Liver (tissue), 9 donors: ENCODE data around the gene PC. TPM values are rescaled to one million over a fixed set of nuclear protein-coding genes. Genes with fewer than 3 reads are reported as not detected.
A peak's percentile ranks its signal among the peaks of the same experiment; 100 is the strongest.

Source experiments
- DNase-seq: peaks from one replicate; pipeline ENCODE4 v3.0.0-alpha.2; 2017; ENCODE audit warnings: low spot score
- H3K27ac ChIP-seq, 2 donors: one replicate each; pipeline ENCODE4 v1.7.0; 2013; ENCODE audit warnings: inconsistent platforms in 2 of 2, low read length in 2 of 2, control low read depth in 1 of 2, low read depth in 1 of 2, mild to moderate bottlenecking in 1 of 2
- H3K27me3 ChIP-seq, 4 donors: one replicate each; pipeline versions ENCODE4 v1.6.1 to v1.7.0; 2013; ENCODE audit warnings: low read length in 3 of 4, inconsistent platforms in 1 of 4, mild to moderate bottlenecking in 1 of 4, moderate library complexity in 1 of 4; ENCODE audit not compliant: control insufficient read depth in 4 of 4, insufficient read depth in 4 of 4
- H3K36me3 ChIP-seq, 4 donors: one replicate each; pipeline versions ENCODE4 v1.6.1 to v1.7.0; 2013; ENCODE audit warnings: low read length in 3 of 4, mild to moderate bottlenecking in 3 of 4, low read depth in 1 of 4, moderate library complexity in 1 of 4; ENCODE audit not compliant: control insufficient read depth in 4 of 4, insufficient read depth in 3 of 4
- H3K4me1 ChIP-seq, 4 donors: one replicate each; pipeline versions ENCODE4 v1.6.1 to v1.7.0; 2013; ENCODE audit warnings: low read length in 3 of 4, mild to moderate bottlenecking in 3 of 4, moderate library complexity in 1 of 4; ENCODE audit not compliant: control insufficient read depth in 4 of 4, insufficient read depth in 4 of 4
- H3K4me3 ChIP-seq, 3 donors: one replicate each; pipeline versions ENCODE4 v1.6.1 to v1.7.0; 2013; ENCODE audit warnings: low read length in 3 of 3, control low read depth in 1 of 3, low read depth in 1 of 3, mild to moderate bottlenecking in 1 of 3
- H3K9ac ChIP-seq, 2 donors: one replicate each; pipeline ENCODE4 v1.7.0; 2013; ENCODE audit warnings: low read length in 2 of 2, mild to moderate bottlenecking in 2 of 2, moderate library complexity in 2 of 2, control low read depth in 1 of 2, low read depth in 1 of 2
- H3K9me3 ChIP-seq, 4 donors: one replicate each; pipeline versions ENCODE4 v1.6.1 to v1.7.0; 2013; ENCODE audit warnings: low read length in 3 of 4; ENCODE audit not compliant: control insufficient read depth in 4 of 4
- FOXA1 ChIP-seq: IDR thresholded peaks from 2 replicates; pipeline ENCODE4 v1.6.1; 2016; ENCODE audit warnings: antibody characterized with exemption
- HNF4A ChIP-seq, 2 donors: conservative IDR thresholded peaks; 2 replicates each; pipeline ENCODE4 v1.6.1; 2016; ENCODE audit warnings: antibody characterized with exemption in 2 of 2, mild to moderate bottlenecking in 2 of 2
- JUND ChIP-seq, 2 donors: IDR thresholded peaks; 2 replicates each; pipeline ENCODE4 v1.6.1; 2016; ENCODE audit warnings: antibody characterized with exemption in 2 of 2
- RAD21 ChIP-seq, 2 donors: IDR thresholded peaks; 2 replicates each; pipeline ENCODE4 v1.6.1; 2016; ENCODE audit warnings: antibody characterized with exemption in 2 of 2, mild to moderate bottlenecking in 2 of 2
- RXRA ChIP-seq, 2 donors: IDR thresholded peaks; 2 replicates each; pipeline ENCODE4 v1.6.1; 2017 to 2018; ENCODE audit warnings: antibody characterized with exemption in 2 of 2, mild to moderate bottlenecking in 1 of 2
- SP1 ChIP-seq: IDR thresholded peaks from 2 replicates; pipeline ENCODE4 v1.6.1; 2018; ENCODE audit warnings: antibody characterized with exemption, mild to moderate bottlenecking
- YY1 ChIP-seq: IDR thresholded peaks from 2 replicates; pipeline ENCODE4 v1.6.1; 2016; ENCODE audit warnings: antibody characterized with exemption, mild to moderate bottlenecking
- WGBS: extraction: QIAGEN DNeasy Blood & Tissue Kit; methylation state at CpG from one replicate; pipeline ENCODE4 v1.1.7; 2013; 5-methylcytosine and 5-hydroxymethylcytosine counted together
- polyA plus RNA-seq, 2 donors: library from polyadenylated mRNA; stranded (reverse) in 1 of 2; unstranded in 1 of 2; fragments of 200-250 nt in 1 of 2; fragments of >200 nt in 1 of 2; fragmentation: Nextera tagmentation in 1 of 2; extraction: Ambion mirVana in 1 of 2; gene quantifications; one replicate each; pipeline versions ENCODE4 v1.2.1 to v1.2.3, GENCODE V29; 2013 to 2015
- total RNA-seq, 2 donors: library from RNA; depleted of rRNA; stranded (reverse); fragments of >200 nt; gene quantifications; one replicate each; pipeline ENCODE4 v1.2.3, GENCODE V29; 2014
- TF ChIP-seq, protein P1 (sequence below): IDR thresholded peaks from 2 replicates; pipeline ENCODE4 v1.6.1; 2016; ENCODE audit warnings: antibody characterized with exemption
- TF ChIP-seq, protein P2 (sequence below): fragments of 150-350 bp; IDR thresholded peaks from 2 replicates; pipeline ENCODE4 v1.5.1; 2017; ENCODE audit warnings: improper control_type of control experiment, low read depth, low read length; ENCODE audit not compliant: missing input control
- TF ChIP-seq, protein P3 (sequence below): IDR thresholded peaks from 2 replicates; pipeline ENCODE4 v1.6.1; 2016; ENCODE audit warnings: antibody characterized with exemption
- donor health status: healthy.
- donor health status: healthy.
- donor health status: healthy.
- donor health status: healthy.
- donor health status: healthy.

PC gene
- total and polyA plus RNA-seq, 4 donors: 144 to 583 (median 296) TPM

GRCh38 chr11:66976028-66976467 is 17.9 kb upstream of the PC start:
- no peaks in the 10 kb centered on the region for H3K27me3 ChIP-seq
- no peaks in the 10 kb centered on the region for H3K36me3 ChIP-seq
- 61% methylated on average over 9 of the region's 9 CpGs for WGBS
- peak; percentile 63 for DNase-seq
- H3K4me3 ChIP-seq: no peak overlapping the region
- H3K4me1 ChIP-seq: peaks cover 6 to 19% (median 11%) of the 10 kb centered on the region in 4 donors
- H3K9me3 ChIP-seq: peaks cover 0 to 4% (median under 1%) of the 10 kb centered on the region in 4 donors
- H3K9ac ChIP-seq: no peak overlapping the region
- TF ChIP-seq, protein P1, sequence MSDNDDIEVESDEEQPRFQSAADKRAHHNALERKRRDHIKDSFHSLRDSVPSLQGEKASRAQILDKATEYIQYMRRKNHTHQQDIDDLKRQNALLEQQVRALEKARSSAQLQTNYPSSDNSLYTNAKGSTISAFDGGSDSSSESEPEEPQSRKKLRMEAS: no peak
- peak; percentile 86 to 88 for TF ChIP-seq RAD21 (IDR thresholded peaks at IDR 0.05)
- TF ChIP-seq, protein P2, sequence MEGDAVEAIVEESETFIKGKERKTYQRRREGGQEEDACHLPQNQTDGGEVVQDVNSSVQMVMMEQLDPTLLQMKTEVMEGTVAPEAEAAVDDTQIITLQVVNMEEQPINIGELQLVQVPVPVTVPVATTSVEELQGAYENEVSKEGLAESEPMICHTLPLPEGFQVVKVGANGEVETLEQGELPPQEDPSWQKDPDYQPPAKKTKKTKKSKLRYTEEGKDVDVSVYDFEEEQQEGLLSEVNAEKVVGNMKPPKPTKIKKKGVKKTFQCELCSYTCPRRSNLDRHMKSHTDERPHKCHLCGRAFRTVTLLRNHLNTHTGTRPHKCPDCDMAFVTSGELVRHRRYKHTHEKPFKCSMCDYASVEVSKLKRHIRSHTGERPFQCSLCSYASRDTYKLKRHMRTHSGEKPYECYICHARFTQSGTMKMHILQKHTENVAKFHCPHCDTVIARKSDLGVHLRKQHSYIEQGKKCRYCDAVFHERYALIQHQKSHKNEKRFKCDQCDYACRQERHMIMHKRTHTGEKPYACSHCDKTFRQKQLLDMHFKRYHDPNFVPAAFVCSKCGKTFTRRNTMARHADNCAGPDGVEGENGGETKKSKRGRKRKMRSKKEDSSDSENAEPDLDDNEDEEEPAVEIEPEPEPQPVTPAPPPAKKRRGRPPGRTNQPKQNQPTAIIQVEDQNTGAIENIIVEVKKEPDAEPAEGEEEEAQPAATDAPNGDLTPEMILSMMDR: peak; percentile 63
- H3K27ac ChIP-seq: no peak overlapping the region

GRCh38 chr11:66975405-66976027 is 17.3 kb upstream of the PC start:
- no peaks in the 10 kb centered on the region for H3K27me3 ChIP-seq
- no peak overlapping the region for H3K4me3 ChIP-seq
- TF ChIP-seq YY1 (no peak), SP1 (no peak), JUND (IDR thresholded peaks at IDR 0.05) (no peak), RXRA (IDR thresholded peaks at IDR 0.05) (no peak), RAD21 (IDR thresholded peaks at IDR 0.05) (no peak), FOXA1 (no peak)
- TF ChIP-seq, protein P3, sequence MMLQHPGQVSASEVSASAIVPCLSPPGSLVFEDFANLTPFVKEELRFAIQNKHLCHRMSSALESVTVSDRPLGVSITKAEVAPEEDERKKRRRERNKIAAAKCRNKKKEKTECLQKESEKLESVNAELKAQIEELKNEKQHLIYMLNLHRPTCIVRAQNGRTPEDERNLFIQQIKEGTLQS: no peak
- 84% methylated on average over 11 of the region's 11 CpGs for WGBS
- peaks cover 7 to 23% (median 14%) of the 10 kb centered on the region in 4 donors for H3K4me1 ChIP-seq
- H3K9ac ChIP-seq: no peak overlapping the region
- DNase-seq: no peak
- peaks cover 0 to 4% (median under 1%) of the 10 kb centered on the region in 4 donors for H3K9me3 ChIP-seq
- no peak overlapping the region for H3K27ac ChIP-seq
- no peaks in the 10 kb centered on the region for H3K36me3 ChIP-seq

GRCh38 chr11:66974724-66975404 is 16.7 kb upstream of the PC start, which contains the start of gene C11orf86:
Gene C11orf86 (plus strand): TSS chr11:66975304. CDS start chr11:66975363, 59 bp downstream.
- Histone ChIP-seq H3K27me3 (no peaks in the 10 kb centered on the region), H3K4me3 (no peak within 1 kb of the TSS), H3K36me3 (no peaks in the 10 kb centered on the region), H3K4me1 (peaks cover 10 to 29% (median 18%) of the 10 kb centered on the region in 4 donors), H3K9me3 (peaks cover 0 to 4% (median under 1%) of the 10 kb centered on the region in 4 donors), H3K9ac (no peak within 1 kb of the TSS), H3K27ac (no peak within 1 kb of the TSS)
- TF ChIP-seq HNF4A (conservative IDR thresholded peaks at IDR 0.05): peak in 1 of 2 donors; percentile 11
- TF ChIP-seq RXRA (IDR thresholded peaks at IDR 0.05): no peak
- TF ChIP-seq RAD21 (IDR thresholded peaks at IDR 0.05): no peak
- DNase-seq: no peak
- WGBS: 89% methylated on average over 10 of the region's 10 CpGs
